IPS DF 4.7 (cell line): Measurements from ENCODE around the gene TEAD1.

Experiments used
- DNase-seq: peaks from one replicate; pipeline ENCODE4 v3.0.0-alpha.2; 2013; ENCODE audit warnings: low spot score; ENCODE audit errors: extremely low read depth

TEAD1 gene

DNA sequence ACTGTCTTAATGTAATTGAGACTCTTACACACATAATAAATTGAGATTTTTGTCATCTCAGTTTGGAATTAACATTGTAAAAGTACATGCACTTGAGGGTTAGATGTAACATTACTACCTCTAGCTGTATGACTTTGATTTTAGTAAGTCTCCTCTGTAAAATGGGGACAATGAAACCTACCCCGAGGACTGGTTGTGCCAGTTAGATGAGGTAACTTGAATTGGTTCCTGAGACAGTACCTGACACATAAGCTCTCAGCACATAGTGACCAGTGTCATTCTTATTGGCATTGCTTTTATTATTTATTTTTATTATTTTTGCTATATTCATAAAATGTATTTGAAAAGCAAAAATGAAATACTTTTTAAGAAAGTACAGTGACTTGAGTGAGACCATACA lies 114.8 kb downstream of the TEAD1 start:
- no peak for DNase-seq

DNA sequence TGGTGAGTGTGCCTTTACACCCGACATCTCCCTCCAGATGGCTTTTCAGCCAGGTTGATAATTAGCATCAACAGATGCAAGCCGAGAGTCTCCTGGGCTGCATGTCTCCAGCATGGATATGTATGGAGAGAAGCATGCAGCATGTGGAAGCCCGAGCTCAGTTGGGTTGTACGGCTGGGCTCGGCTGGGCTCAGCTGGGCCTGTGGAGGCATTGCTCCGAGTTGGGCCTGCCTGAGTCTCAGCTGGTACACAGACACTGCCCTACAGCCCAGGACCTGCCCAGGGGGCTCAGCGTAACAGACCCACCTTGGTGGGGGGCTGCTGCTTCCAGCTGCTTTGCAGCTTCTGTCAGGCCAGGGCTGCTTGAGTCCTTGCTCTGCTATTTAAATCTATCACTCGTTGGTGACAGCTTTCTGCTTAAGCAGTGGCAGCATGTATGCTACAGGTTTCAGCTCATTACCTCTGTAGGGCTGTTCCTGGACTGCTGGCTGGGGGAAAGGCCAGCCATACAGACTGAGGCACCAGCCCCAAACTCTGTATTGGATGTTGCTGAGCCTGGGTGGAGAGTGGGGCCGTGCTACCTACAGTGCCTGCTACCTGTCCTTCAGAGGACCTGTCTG lies 115.5 kb downstream of the TEAD1 start:
- DNase-seq: no peak

DNA sequence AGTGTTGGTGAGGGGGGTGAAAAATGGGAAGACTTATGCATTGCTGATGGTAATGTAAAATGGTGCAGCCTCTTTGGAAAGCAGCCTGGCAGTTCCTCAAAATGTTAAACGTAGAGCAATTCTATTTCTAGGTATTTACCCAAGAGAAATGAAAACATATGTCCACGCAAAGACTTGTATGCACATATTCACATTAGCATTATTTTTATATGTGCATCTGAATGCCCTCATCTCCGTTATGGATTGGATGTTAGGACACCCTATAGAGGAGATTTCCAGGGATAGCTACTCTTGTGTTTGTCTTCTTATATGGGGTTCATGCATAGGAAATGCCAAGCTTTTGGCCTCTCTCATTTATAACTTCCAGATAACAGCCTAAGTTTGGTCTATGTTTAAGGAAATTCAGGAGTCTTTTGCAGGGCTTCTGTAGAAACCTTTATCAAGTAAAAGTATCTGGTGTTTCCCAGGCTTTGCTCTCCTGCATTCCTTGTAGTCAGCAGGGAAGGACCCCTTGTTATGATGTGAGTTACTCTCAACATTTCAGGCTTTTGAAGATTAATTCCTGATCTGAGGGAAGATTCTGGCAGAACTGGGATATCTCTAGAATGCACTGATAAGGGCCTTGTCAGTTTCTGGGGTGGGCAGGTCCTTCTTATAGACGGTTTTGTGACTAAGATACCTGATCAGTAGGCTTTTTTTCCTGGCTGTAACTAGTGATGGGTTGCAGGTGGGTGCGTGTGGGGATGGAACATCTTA lies 116.8 kb downstream of the TEAD1 start:
- no peak for DNase-seq

DNA sequence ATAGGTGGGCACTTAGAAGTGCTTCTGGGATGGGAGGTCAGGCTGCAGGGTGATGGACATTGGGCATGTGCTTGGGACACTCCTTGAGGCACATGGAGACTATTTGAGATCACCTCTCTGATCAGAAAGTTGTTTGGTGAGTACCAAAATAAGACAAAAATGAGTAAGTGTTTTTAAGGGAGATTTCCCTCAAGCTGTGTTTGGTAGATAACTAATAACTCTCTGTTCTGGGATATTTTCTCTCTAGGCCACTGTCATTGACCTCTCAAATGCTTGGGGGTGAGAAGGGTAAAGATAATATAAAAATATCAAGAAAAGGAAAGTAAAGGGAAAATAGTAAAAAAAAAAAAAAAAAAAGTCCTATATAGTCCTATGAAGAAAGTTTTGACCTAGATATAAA lies 117.8 kb downstream of the TEAD1 start:
- no peak for DNase-seq

DNA sequence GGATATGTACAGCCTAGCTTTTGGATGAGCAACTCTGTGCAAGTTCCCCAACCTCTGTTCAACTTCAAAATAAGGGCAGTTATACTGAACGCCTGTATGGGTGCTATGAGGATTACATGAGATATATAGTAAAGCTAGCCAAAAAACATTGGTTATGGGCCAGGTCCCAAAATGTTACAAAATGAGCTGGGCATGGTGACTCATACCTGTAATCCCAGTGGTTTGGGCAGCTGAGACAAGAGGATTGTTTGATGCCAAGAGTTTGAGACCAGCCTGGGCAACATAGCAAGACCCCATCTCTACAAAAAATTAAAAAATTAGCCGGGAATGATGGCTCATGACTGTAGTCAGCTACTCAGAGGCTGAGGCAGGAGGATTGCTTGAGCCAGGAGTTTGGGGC lies 118.4 kb downstream of the TEAD1 start:
- no peak for DNase-seq

DNA sequence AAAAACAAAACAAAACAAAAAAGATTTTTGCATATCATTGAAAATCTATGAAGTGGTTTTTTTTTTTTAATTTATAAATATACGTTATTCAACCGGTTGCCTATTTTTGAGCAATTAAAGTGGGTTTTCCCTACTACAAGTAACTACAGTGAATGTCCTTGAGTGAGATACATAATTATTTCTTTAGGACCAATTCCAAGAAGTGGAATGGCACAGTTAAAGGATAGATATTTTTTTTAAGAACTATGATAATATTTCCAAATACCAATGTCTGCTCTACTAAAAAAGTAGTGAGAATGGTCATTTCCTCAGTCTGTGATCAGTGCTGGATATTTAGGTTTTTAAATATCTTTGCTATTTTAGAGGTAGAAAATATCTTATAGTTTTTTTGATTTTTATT lies 118.8 kb downstream of the TEAD1 start:
- no peak for DNase-seq

DNA sequence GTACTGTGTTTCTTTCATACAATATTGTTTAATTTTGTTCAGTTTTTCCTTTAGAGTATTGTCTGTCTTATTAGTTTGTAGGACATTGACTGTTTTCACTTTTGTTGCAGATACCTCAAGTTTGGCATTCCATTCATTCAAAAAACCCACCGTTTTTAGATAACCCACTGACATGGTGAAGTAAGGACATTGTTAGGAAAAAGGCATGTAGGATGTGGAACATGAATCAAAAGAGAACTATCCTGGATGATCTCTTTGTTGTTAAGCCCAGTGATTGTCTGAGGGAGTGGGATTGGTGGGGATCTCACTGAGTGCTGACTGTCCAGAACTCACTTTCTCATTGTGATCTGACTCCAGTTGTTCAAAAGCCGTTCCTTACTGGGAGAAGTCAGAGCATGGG lies 119.3 kb downstream of the TEAD1 start:
- DNase-seq: no peak

DNA sequence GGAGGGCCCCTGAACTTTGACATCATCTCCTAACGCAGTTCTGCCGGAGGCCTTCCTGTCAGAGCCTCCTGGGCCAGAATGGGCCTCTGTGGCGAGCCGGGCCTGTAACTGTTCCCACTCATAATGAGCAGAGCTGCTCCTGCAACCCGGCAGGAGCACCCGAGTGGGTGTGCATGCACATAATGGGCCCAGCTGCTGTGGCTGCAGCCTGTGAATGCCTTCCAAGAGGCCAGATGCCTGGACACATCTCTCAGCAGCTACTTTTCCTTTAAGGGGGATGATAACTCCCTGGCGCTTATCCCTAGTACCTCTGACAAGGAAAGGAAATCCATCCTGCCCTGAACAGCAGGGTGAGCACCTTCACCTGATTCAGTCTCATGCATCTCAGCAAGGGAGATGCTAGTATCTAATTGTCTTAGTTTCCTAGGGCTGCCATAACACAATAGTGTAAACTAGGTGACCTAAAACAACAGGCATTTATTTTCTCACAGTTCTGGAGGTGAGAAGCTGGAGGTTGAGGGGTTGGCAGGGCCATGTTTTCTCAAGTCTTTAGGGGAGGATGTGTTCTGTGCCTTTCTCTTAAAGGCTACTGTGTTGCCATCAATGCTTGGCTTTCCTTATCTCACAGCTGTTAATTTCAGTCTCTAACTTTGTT lies 120.5 kb downstream of the TEAD1 start:
- no peak for DNase-seq

DNA sequence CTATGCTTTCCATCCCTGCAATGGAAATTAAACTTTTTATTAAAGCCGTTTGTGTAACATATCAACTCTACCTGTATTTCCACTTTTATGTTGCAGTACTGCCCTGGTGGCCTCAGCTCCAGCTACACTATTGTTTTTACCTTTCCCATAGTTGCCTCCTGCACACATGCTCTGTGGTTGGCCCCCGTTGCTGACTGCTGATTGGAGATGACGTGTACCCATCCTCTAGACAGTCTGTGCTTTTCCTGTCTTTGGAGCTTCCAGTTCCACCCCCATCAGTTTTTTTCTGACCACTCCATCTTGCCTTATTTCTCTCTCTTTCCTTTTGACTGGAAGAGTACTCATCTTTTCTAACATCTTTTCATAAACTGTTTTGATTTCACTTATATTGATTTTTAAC lies 123.8 kb downstream of the TEAD1 start:
- DNase-seq: no peak

DNA sequence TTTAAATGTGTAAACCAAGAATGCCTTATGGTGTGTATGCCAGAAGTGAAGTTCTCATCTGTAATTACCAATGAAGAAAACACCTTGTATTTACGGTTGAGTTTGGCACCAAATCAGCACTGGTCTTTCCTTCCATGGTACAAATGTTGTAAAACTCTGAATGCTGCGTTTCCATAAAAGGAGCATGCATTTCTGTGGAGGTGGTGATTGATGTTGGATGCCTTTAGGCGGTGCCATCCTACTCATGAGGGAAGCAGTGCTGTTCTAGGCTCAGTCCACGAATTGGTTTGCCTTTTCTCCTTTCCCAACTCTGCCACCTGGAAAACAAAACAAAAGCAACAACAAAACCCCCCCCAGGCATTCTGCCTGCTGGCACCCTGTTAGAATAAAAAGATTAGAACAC lies 124.4 kb downstream of the TEAD1 start:
- DNase-seq: no peak

DNA sequence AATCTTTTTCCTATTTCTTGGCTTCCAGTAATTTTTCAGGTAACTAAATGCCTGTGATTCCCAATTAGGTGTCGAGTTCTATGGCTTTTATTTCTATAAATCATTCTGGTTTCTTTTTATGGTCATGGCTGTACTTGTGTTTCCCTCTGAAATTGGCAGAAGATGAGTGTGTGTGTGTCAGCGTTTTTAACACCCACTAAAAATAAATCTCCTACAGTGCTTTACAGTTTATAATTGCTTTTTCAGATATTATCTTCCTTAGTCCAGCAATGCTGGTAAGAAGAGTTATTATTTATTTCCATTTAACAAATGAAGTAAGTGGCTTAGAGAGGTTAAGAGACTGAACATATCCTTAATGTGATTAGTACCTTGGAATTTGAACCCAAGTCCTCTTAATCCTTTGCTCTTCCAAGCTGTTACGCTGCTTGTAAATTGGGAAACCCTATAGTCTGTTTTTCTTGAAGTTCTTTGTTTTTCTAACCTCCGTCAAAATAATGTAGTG lies 125.2 kb downstream of the TEAD1 start:
- no peak for DNase-seq

DNA sequence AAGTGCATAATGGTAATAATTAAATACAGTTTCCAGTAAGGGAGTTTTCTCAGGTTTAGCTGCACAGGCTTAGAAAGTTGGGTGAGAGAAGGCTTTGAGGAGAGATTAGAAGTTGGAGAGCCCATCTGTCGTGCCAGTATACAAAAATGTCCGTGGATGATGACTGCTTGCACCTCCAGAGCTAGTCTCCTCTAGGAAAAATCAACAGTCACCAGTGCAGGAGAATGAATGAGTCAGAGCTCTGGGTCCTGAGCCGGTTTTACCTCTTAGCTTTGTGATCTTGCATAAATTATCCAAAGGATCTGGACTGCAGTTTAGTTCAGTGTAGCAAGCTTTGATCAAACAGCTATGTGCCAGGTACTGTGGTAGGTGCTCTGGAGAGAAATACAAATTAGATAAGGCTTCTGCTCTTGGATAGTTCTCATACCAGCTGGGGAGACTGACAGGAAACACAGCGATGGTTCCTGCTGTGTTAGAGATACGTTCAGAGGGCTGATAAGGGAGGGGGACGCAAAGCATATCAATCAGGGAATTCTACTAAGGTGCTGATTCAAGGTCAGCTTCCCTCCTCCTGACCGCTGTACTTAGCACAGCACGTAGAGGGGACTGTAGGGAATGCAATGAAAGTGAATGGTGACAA lies 125.9 kb downstream of the TEAD1 start:
- no peak for DNase-seq

DNA sequence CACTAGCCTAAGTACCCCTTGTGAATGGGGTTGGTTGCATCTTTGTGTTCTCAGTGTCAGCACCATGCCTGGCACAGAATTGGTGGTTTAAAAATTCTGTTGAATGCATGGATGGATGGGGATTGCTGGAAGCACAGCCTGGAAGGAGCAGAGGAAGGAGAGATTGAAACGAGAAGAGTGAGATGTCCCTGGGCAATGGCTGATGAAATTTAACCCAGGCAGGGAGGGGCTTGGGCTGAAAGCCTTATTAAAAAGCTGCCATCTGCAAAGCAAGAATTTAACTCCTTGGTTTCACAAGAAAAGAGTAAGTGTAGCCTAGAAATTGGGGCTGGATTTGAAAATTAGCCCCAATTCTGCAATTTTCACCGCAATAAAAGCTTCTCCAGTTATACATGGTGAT lies 126.7 kb downstream of the TEAD1 start:
- DNase-seq: no peak

DNA sequence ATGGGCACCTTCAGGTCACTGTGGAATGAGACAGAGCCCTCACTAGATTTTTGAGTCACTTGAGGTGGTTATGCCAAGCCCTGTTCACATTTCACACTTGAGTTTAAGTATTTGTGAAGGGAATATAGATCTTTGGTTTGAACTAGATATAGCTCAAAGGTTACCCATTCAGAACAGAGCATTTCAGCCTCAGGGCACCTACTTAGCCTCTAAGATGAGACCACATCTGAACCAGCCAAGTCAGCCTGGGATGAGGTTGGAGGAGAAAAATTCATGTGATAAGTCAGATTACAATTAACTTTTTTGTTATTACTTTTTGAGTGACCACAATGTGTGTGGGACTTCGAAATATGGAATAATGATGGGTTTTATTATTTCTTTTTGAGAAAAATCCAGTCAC lies 127.8 kb downstream of the TEAD1 start:
- no peak for DNase-seq

DNA sequence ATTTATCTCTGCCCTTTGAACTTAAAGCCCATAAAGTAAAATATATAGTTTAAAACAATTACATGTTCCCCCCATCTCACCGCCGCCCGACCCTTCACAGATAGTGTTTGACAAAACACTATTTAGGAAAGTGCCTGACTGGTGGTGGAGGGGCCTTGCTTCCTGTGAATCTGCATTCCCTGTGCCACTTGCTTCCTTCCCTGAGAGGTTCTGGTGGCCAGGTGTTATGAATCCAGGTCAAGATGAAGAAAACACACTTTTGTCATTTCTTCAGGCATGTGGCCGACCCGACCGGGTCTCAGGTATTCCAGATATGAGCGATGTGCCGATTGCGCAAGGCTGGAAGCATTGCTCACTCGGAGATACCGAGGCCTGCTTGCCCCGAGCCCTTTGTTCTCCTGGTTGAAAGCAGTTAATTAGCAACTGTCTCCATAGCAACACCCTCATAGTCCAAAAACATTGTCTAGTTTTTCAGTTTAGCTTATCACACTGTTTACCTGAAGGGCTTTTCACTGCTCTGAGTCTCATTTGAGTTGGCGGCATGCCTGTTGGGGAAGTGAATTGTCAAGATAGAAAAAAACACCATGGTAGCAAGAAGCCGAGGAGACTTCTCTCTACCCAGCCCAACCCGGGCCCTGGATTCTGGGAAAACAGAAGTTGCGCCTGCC lies 128.3 kb downstream of the TEAD1 start:
- DNase-seq: no peak

DNA sequence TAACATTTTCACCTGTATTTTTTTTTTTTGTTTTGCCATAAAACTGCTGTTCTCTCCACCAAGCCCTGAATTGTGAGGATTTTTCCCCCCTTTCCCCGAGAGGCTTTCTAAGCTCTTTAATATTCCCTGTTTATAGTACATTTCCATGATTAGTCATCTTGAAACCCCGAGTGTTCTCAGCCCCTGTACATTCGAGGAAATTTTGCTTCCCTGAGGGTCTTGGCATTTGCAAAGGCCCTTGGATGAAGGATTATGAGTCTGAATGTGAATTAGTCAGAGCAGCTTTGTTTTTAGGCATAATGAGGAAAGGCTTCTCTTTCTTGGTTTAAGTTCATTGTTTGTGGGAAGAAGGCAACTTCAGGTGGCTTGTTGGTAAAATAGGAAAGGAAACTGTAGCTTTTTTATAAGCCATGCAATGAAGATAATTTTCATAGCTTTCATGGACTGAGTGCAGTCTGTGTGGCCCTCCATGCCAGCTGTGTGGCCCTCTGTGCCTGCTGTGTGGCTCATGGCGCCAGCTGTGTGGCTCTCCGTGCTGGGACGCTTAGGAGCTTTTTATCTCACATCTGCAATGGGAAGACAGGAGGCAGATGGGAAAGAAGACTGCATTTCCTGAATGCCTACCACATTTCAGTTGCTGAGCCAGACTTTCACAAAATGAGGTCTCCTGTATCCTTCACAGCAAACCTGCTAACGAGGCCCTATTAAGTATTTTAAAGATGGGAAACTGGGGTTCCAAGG lies 129.0 kb downstream of the TEAD1 start:
- no peak for DNase-seq

DNA sequence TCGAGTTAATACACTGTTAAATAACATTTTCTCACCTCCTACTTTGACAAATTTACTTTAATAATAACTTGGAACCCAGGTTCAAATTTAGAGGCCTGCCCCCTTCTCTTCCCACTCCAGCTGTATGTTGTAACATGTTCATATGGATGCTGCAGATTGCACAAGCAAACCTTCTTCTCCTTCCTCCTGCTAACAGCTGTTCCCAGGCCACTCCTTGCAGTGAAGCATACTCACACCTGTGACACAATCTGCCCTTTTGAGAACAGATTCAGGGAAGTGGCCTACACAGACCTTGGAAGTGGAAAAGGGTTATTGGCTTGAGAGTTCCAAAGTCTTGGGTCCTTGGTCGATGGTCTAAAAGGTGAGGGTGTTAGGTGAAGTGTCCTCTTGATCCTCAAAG lies 131.9 kb downstream of the TEAD1 start:
- no peak for DNase-seq

DNA sequence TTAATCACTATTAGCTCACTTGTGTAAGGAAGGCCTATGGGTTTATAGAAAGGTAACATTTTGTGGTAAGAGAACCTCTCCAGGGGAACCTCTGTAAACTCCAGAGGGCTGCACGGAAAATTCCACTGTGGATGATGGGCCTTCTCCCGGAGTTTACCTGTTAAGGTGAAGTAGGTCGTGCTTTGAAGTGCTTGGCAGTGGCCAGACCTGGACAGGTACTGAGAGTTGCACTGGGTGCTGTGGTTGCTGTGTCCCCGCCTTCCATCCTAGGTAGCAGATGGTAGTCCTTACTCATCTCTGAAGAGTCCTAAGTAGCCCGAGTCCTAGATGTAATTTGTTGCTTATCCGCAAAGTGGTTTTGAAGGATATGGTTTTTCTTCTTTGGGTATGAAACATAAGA lies 133.4 kb downstream of the TEAD1 start:
- DNase-seq: no peak

DNA sequence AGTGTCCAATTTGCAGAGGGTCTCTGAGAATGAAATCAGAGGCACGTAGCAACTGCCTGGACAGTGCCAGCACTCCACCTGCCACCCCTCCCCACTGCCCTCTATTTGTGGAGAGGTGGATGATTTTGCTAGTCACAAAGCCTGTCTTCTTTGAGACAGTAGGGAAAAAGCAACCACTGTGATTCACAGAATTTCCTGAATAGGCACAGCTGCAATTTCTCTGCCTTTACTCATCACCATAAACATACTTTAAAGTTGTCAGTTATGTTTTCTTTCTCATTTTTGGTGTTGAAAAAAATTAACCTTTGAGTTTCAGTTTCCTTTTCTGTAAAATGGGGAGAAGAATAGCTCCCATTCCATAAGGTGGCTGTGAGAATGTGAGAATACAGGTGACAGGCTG lies 134.3 kb downstream of the TEAD1 start:
- DNase-seq: no peak

DNA sequence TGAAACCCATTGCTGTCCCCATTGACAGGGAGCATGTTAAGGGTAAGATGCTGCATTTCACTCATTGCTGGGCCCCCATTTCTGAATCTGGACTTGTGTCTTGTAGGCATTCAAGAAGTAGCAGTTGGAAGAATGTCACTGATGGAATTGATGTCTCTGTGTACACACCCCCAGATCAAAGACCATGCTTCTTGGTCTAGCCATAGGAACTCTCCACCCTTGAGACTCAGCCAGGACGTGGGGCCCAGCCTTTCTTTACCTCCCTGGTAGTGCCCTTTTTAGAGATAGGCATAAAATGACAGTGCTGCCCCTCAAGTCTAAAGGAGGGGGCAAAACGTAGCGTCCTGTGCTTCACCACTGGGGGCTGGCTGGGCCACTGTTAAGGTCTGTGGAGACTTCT lies 135.1 kb downstream of the TEAD1 start:
- DNase-seq: no peak
